IMR-90 (cell line): Measurements from ENCODE around the gene ALDH1A2. TPM values are rescaled to one million over a fixed set of nuclear protein-coding genes. Genes with fewer than 3 reads are reported as not detected.

Experiments used
- ATAC-seq: fragments of 200-7000 bp; cut with Tn5 transposase; 2 replicates; pipeline ENCODE4 v1.9.1; 2020; ENCODE audit warnings: low read depth, mild to moderate bottlenecking, moderate library complexity
- BruUV-seq: library from RNA; stranded (reverse); fragments of 400-500 nt; replicated peaks from 2 replicates; lab custom pipeline; 2021; lab: Mats Ljungman, UMichigan
- CTCF ChIA-PET: fragments of 300-600 bp; formaldehyde crosslinking; extraction: SDS; loops from one replicate; lab custom pipeline; 2021; ENCODE audit warnings: antibody characterized with exemption; lab: Yijun Ruan, JAX
- POLR2A ChIA-PET: fragments of 300-600 bp; sonication (Branson Sonifier 250); formaldehyde crosslinking; loops from one replicate; lab custom pipeline; 2022; ENCODE audit warnings: antibody characterized with exemption; ENCODE audit not compliant: unreplicated experiment; lab: Charles Lee
- DNase-seq: peaks from one replicate; pipeline ENCODE4 v3.0.0; 2013
- H2AFZ ChIP-seq: replicated peaks from 2 replicates; pipeline ENCODE3; 2013; ENCODE audit warnings: low read length, mild to moderate bottlenecking; ENCODE audit not compliant: poor library complexity
- H2AK5ac ChIP-seq: 2 replicates; pipeline ENCODE4 v1.6.1; 2013; ENCODE audit warnings: low read depth, low read length, inconsistent platforms
- H2AK9ac ChIP-seq: replicated peaks from 2 replicates; pipeline ENCODE3; 2013; ENCODE audit warnings: mild to moderate bottlenecking, low read depth, low read length, moderate library complexity; ENCODE audit not compliant: poor library complexity
- H2BK120ac ChIP-seq: 2 replicates; pipeline ENCODE4 v1.6.1; 2013; ENCODE audit warnings: low read depth, low read length, inconsistent platforms
- H2BK15ac ChIP-seq: 3 replicates; pipeline ENCODE4 v1.6.1; 2013; ENCODE audit warnings: low read depth, low read length, inconsistent platforms
- H2BK20ac ChIP-seq: 2 replicates; pipeline ENCODE4 v1.6.1; 2013; ENCODE audit warnings: low read depth, mild to moderate bottlenecking, inconsistent platforms, low read length, moderate library complexity
- H2BK5ac ChIP-seq: 2 replicates; pipeline ENCODE4 v1.6.1; 2013; ENCODE audit warnings: mild to moderate bottlenecking, low read depth, low read length, inconsistent platforms; ENCODE audit not compliant: poor library complexity, severe bottlenecking
- H3K14ac ChIP-seq: replicated peaks from 2 replicates; pipeline ENCODE4 v1.6.1; 2013; ENCODE audit warnings: low read depth, low read length, inconsistent platforms
- H3K18ac ChIP-seq: 2 replicates; pipeline ENCODE4 v1.6.1; 2013; ENCODE audit warnings: low read depth, low read length, control low read depth
- H3K23ac ChIP-seq: 2 replicates; pipeline ENCODE4 v1.6.1; 2013; ENCODE audit warnings: low read depth, low read length, inconsistent platforms
- H3K27ac ChIP-seq: 2 replicates; pipeline ENCODE4 v1.5.1; 2013; ENCODE audit warnings: mild to moderate bottlenecking, control low read depth, low read length; ENCODE audit not compliant: insufficient read depth
- H3K27me3 ChIP-seq: 2 replicates; pipeline ENCODE4 v1.6.1; 2013; ENCODE audit warnings: low read length; ENCODE audit not compliant: control insufficient read depth, insufficient read depth
- H3K36me3 ChIP-seq: 2 replicates; pipeline ENCODE4 v1.6.1; 2013; ENCODE audit warnings: low read length, mixed read lengths; ENCODE audit not compliant: control insufficient read depth, insufficient read depth
- H3K4ac ChIP-seq: 2 replicates; pipeline ENCODE4 v1.6.1; 2013; ENCODE audit warnings: low read depth, low read length, inconsistent platforms
- H3K4me1 ChIP-seq: 2 replicates; pipeline ENCODE4 v1.6.1; 2013; ENCODE audit warnings: low read length, mixed read lengths; ENCODE audit not compliant: control insufficient read depth, insufficient read depth
- H3K4me2 ChIP-seq: 2 replicates; pipeline ENCODE4 v1.6.1; 2013; ENCODE audit warnings: low read depth, mild to moderate bottlenecking, control low read depth, low read length, moderate library complexity
- H3K4me3 ChIP-seq: 2 replicates; pipeline ENCODE4 v1.5.1; 2013; ENCODE audit warnings: low read depth, mild to moderate bottlenecking, control low read depth, low read length, moderate library complexity; ENCODE audit not compliant: insufficient read depth
- H3K56ac ChIP-seq: 2 replicates; pipeline ENCODE4 v1.6.1; 2013; ENCODE audit warnings: low read length, inconsistent platforms; ENCODE audit not compliant: insufficient read depth; ENCODE audit errors: extremely low read depth
- H3K79me1 ChIP-seq, 2 experiments: 2 replicates each; pipeline ENCODE4 v1.6.1; 2013; ENCODE audit warnings: low read length in 2 of 2, inconsistent platforms in 1 of 2, low read depth in 1 of 2
- H3K9ac ChIP-seq: 2 replicates; pipeline ENCODE4 v1.6.1; 2013; ENCODE audit warnings: low read depth, low read length, control low read depth
- H3K9me1 ChIP-seq: 2 replicates; pipeline ENCODE4 v1.6.1; 2013; ENCODE audit warnings: low read length, inconsistent platforms; ENCODE audit not compliant: insufficient read depth
- H3K9me3 ChIP-seq: 2 replicates; pipeline ENCODE4 v1.6.1; 2013; ENCODE audit warnings: low read length; ENCODE audit not compliant: control insufficient read depth, insufficient read depth
- H4K20me1 ChIP-seq: 2 replicates; pipeline ENCODE4 v1.6.1; 2013; ENCODE audit warnings: low read length, inconsistent platforms; ENCODE audit not compliant: insufficient read depth
- H4K5ac ChIP-seq: 2 replicates; pipeline ENCODE4 v1.6.1; 2013; ENCODE audit warnings: mild to moderate bottlenecking, low read depth, low read length, control low read depth
- H4K8ac ChIP-seq, 2 experiments: 2 replicates each; pipeline ENCODE4 v1.6.1; 2013; ENCODE audit warnings: low read depth in 2 of 2, low read length in 2 of 2, control low read depth in 1 of 2, inconsistent platforms in 1 of 2
- H4K91ac ChIP-seq: 2 replicates; pipeline ENCODE4 v1.6.1; 2013; ENCODE audit warnings: low read depth, low read length, inconsistent platforms; ENCODE audit not compliant: insufficient read depth
- BHLHE40 ChIP-seq: fragments of 150-350 bp; IDR thresholded peaks from 2 replicates; pipeline ENCODE4 v1.6.1; 2016; ENCODE audit warnings: mild to moderate bottlenecking, low read depth, low read length
- CEBPB ChIP-seq: IDR thresholded peaks from 2 replicates; pipeline ENCODE4 v1.6.1; 2012; ENCODE audit warnings: low read depth, low read length, improper control_type of control experiment
- CHD1 ChIP-seq: IDR thresholded peaks from 2 replicates; pipeline ENCODE4 v1.6.1; 2012; ENCODE audit warnings: low read depth, low read length, improper control_type of control experiment
- FOS ChIP-seq: fragments of 150-350 bp; IDR thresholded peaks from 2 replicates; pipeline ENCODE4 v1.6.1; 2016; ENCODE audit warnings: low read depth, low read length
- MAFK ChIP-seq: IDR thresholded peaks from 2 replicates; pipeline ENCODE4 v1.6.1; 2012; ENCODE audit warnings: low read depth, low read length, improper control_type of control experiment
- MAZ ChIP-seq: IDR thresholded peaks from 2 replicates; pipeline ENCODE4 v1.6.1; 2012; ENCODE audit warnings: low read depth, mild to moderate bottlenecking, low read length, improper control_type of control experiment, moderate library complexity, borderline replicate concordance
- MXI1 ChIP-seq: IDR thresholded peaks from 2 replicates; pipeline ENCODE4 v1.6.1; 2012; ENCODE audit warnings: low read depth, mild to moderate bottlenecking, low read length, moderate library complexity, borderline replicate concordance
- NFE2L2 ChIP-seq: fragments of 150-350 bp; IDR thresholded peaks from 2 replicates; pipeline ENCODE4 v1.6.1; 2016; ENCODE audit warnings: low read depth, mild to moderate bottlenecking, low read length
- POLR2A ChIP-seq: IDR thresholded peaks from 2 replicates; pipeline ENCODE4 v1.6.1; 2012; ENCODE audit warnings: mild to moderate bottlenecking, low read depth, low read length
- RAD21 ChIP-seq: IDR thresholded peaks from 2 replicates; pipeline ENCODE4 v1.6.1; 2012; ENCODE audit warnings: low read length, improper control_type of control experiment
- RCOR1 ChIP-seq: IDR thresholded peaks from 2 replicates; pipeline ENCODE4 v1.6.1; 2012; ENCODE audit warnings: mild to moderate bottlenecking, low read length, improper control_type of control experiment; ENCODE audit not compliant: insufficient replicate concordance
- RFX5 ChIP-seq: IDR thresholded peaks from 2 replicates; pipeline ENCODE4 v1.8.0; 2012; ENCODE audit warnings: low read depth, mild to moderate bottlenecking, low read length, moderate library complexity
- SMC3 ChIP-seq: fragments of 150-350 bp; IDR thresholded peaks from 2 replicates; pipeline ENCODE4 v1.6.1; 2016; ENCODE audit warnings: low read depth, mild to moderate bottlenecking, antibody characterized with exemption, low read length, moderate library complexity
- WGBS, 2 experiments: methylation state at CpG; one replicate each; pipeline versions ENCODE4 v1.1.5 to v1.1.7; 2013; ENCODE audit warnings: missing lambda C conversion rate in 2 of 2; ENCODE audit not compliant: insufficient read length in 1 of 2; ENCODE audit errors: extremely low coverage in 2 of 2; 5-methylcytosine and 5-hydroxymethylcytosine counted together
- dilution Hi-C: fragments of 300-500 bp; cut with HindIII; formaldehyde crosslinking; loops from one replicate; pipeline ENCODE4 v1.14.3; 2018; ENCODE audit warnings: low sequenced_read_pairs; ENCODE audit not compliant: unreplicated experiment
- in situ Hi-C: fragments of 300-500 bp; cut with MboI; formaldehyde crosslinking; loops from 3 replicates; pipeline ENCODE4 v1.14.3; 2019; ENCODE audit warnings: low sequenced_read_pairs, inconsistent platforms, mixed read lengths
- intact Hi-C: fragments of 100-400 bp; cut with micrococcal nuclease; formaldehyde crosslinking; loops from 2 replicates; pipeline ENCODE4 v1.10.0; 2022
- polyA plus RNA-seq, 3 experiments: library from polyadenylated mRNA; depleted of rRNA; stranded (reverse); fragments of >200 nt; gene quantifications; 2 replicates each; pipeline ENCODE4 v1.2.3, GENCODE V29; 2012; ENCODE audit warnings: low replicate concordance in 1 of 3
- total RNA-seq: library from RNA; depleted of rRNA; stranded (reverse); fragments of >200 nt; gene quantifications from 2 replicates; pipeline ENCODE4 v1.2.3, GENCODE V29; 2012
- TF ChIP-seq, protein P1 (sequence below): fragments of 150-350 bp; IDR thresholded peaks from 2 replicates; pipeline ENCODE4 v1.6.1; 2017; ENCODE audit warnings: mild to moderate bottlenecking, antibody characterized with exemption, low read length, low read depth
- TF ChIP-seq, protein P2 (sequence below): fragments of 150-350 bp; IDR thresholded peaks from 2 replicates; pipeline ENCODE4 v1.6.1; 2016; ENCODE audit warnings: low read depth, mild to moderate bottlenecking, low read length, moderate library complexity, borderline replicate concordance
- TF ChIP-seq, protein P3 (sequence below): conservative IDR thresholded peaks from 2 replicates; pipeline ENCODE4 v1.5.1; 2012; ENCODE audit warnings: mild to moderate bottlenecking, low read depth, low read length, improper control_type of control experiment

Gene ALDH1A2
- total and polyA plus RNA-seq, 2 of the 4 experiments (the other 2 are of a cell fraction) = not detected

DNA sequence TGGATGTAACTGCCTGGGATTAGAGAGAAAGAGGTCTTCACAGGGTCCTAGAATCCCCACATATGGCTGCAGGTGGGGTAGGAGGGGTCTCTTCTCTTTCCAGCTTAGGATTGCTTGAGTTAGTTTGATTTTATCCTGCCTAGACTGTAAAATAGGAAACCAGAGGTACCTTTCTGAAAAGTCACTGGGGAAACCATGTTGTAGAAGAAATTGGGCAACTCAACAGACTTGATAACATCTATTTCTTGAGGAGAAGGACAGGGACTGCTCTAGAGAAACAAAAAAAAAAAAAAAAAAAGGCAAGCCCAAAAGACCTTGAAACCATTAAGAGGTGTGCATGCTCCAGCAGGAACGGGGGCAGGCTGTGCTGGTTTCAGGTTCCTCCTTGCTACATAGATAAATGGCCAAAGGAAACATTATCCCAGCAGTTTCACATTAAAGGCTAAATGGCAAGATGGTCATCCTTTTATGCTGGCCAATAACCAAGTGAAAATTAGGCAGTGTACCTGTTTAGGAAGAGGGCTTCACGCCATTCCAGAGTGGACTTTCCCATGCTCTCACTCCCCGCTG lies 116.1 kb downstream of the ALDH1A2 start:
- Histone ChIP-seq H2BK5ac (no peak overlapping the region), H3K9me1 (no peaks in the 10 kb centered on the region), H3K36me3 (no peaks in the 10 kb centered on the region), H2AFZ (no peak overlapping the region), H3K23ac (no peak overlapping the region), H2BK15ac (no peak overlapping the region), H3K56ac (no peak overlapping the region), H2AK9ac (no peak overlapping the region), H2BK120ac (no peak overlapping the region), H3K14ac (no peak overlapping the region), H3K79me1 (no peaks in the 10 kb centered on the region), H3K18ac (no peak overlapping the region), H4K8ac (no peak overlapping the region), H4K91ac (no peak overlapping the region), H3K9me3 (no peaks in the 10 kb centered on the region), H3K4me3 (no peak overlapping the region), H2BK20ac (no peak overlapping the region), H3K27ac (no peak overlapping the region), H2AK5ac (no peak overlapping the region), H4K20me1 (no peaks in the 10 kb centered on the region), H3K9ac (no peak overlapping the region), H4K5ac (no peak overlapping the region), H3K27me3 (peaks cover 2% of the 10 kb centered on the region; the same call in 1 of the 2 replicates), H3K4me1 (no peaks in the 10 kb centered on the region), H3K4ac (no peak overlapping the region), H3K4me2 (no peak overlapping the region)
- no TSS peak for BruUV-seq
- WGBS, 2 experiments = no CpG with 5 or more reads among the region's 3 CpGs
- intact Hi-C loops = no loop called here
- in situ Hi-C loops = no loop called here
- CTCF ChIA-PET = interaction anchor here (0.7 kb wide), 1 partner anchor 11 kb away, joined by 7 read pairs; no protein-coding TSS in a partner anchor
- ATAC-seq (no peak), DNase-seq (no peak)
- POLR2A ChIA-PET = no interaction called here
- dilution Hi-C loops = no loop called here
- TF ChIP-seq, protein P1, sequence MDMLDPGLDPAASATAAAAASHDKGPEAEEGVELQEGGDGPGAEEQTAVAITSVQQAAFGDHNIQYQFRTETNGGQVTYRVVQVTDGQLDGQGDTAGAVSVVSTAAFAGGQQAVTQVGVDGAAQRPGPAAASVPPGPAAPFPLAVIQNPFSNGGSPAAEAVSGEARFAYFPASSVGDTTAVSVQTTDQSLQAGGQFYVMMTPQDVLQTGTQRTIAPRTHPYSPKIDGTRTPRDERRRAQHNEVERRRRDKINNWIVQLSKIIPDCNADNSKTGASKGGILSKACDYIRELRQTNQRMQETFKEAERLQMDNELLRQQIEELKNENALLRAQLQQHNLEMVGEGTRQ = no peak
- no peak for TF ChIP-seq MAZ
- no peak for TF ChIP-seq MAFK
- no peak for TF ChIP-seq POLR2A
- no peak for TF ChIP-seq SMC3
- no peak for TF ChIP-seq FOS
- TF ChIP-seq RCOR1 = no peak
- TF ChIP-seq CHD1 = no peak
- TF ChIP-seq, protein P2, sequence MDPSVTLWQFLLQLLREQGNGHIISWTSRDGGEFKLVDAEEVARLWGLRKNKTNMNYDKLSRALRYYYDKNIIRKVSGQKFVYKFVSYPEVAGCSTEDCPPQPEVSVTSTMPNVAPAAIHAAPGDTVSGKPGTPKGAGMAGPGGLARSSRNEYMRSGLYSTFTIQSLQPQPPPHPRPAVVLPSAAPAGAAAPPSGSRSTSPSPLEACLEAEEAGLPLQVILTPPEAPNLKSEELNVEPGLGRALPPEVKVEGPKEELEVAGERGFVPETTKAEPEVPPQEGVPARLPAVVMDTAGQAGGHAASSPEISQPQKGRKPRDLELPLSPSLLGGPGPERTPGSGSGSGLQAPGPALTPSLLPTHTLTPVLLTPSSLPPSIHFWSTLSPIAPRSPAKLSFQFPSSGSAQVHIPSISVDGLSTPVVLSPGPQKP = no peak
- no peak for TF ChIP-seq BHLHE40
- no peak for TF ChIP-seq CEBPB
- TF ChIP-seq RAD21 = no peak
- no peak for TF ChIP-seq NFE2L2
- TF ChIP-seq, protein P3, sequence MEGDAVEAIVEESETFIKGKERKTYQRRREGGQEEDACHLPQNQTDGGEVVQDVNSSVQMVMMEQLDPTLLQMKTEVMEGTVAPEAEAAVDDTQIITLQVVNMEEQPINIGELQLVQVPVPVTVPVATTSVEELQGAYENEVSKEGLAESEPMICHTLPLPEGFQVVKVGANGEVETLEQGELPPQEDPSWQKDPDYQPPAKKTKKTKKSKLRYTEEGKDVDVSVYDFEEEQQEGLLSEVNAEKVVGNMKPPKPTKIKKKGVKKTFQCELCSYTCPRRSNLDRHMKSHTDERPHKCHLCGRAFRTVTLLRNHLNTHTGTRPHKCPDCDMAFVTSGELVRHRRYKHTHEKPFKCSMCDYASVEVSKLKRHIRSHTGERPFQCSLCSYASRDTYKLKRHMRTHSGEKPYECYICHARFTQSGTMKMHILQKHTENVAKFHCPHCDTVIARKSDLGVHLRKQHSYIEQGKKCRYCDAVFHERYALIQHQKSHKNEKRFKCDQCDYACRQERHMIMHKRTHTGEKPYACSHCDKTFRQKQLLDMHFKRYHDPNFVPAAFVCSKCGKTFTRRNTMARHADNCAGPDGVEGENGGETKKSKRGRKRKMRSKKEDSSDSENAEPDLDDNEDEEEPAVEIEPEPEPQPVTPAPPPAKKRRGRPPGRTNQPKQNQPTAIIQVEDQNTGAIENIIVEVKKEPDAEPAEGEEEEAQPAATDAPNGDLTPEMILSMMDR = no peak
- TF ChIP-seq RFX5 = no peak
- no peak for TF ChIP-seq MXI1
